ENCODE results near the gene ARHGAP15.

DNA sequence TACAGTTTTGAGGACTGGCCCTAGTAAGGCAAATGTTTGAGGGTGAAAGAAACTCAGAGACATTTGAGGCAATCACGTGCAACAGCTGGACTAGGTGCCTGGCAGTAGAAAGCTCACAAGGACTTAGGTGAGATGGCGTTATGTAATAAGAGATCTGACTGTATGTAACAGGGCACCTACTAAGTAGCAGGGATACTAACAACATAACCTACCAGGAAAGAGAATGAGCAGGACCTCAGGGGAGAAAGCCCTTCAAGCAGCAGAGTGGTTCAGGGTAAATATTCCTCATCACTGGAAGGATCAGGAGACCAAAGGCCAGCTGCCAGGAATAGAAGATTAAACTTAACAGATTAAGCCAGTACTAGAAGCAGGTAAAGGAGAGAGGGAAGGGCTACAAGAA, 53.4 kb downstream of the ARHGAP15 start:
- TF ChIP-seq, protein P1, sequence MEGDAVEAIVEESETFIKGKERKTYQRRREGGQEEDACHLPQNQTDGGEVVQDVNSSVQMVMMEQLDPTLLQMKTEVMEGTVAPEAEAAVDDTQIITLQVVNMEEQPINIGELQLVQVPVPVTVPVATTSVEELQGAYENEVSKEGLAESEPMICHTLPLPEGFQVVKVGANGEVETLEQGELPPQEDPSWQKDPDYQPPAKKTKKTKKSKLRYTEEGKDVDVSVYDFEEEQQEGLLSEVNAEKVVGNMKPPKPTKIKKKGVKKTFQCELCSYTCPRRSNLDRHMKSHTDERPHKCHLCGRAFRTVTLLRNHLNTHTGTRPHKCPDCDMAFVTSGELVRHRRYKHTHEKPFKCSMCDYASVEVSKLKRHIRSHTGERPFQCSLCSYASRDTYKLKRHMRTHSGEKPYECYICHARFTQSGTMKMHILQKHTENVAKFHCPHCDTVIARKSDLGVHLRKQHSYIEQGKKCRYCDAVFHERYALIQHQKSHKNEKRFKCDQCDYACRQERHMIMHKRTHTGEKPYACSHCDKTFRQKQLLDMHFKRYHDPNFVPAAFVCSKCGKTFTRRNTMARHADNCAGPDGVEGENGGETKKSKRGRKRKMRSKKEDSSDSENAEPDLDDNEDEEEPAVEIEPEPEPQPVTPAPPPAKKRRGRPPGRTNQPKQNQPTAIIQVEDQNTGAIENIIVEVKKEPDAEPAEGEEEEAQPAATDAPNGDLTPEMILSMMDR (IDR thresholded peaks at IDR 0.05): no peak
- TF ChIP-seq EP300 (IDR thresholded peaks at IDR 0.05): no peak
